Neural progenitor cell (in vitro differentiated cells): ENCODE results near the gene SSBP3.

Experiments
- CTCF ChIP-seq: fragments of 200-600 bp; sonication (generic); IDR thresholded peaks from 2 replicates; pipeline ENCODE4 v1.5.1; 2017; ENCODE audit warnings: antibody characterized with exemption, mild to moderate bottlenecking
- EZH2phosphoT487 ChIP-seq: fragments of 200-600 bp; sonication (generic); IDR thresholded peaks from 2 replicates; pipeline ENCODE4 v1.6.1; 2017; ENCODE audit warnings: antibody characterized with exemption

GRCh38 chr1:54227891-54228310 lies 178.3 kb downstream of the SSBP3 start:
- TF ChIP-seq CTCF (peak; percentile 34), EZH2phosphoT487 (no peak)
